PC-9 (cell line): Measurements from ENCODE around the gene CDH13.

ENCODE experiments used
- EZH2 ChIP-seq: fragments of 200-600 bp; sonication (generic); IDR thresholded peaks from 2 replicates; pipeline ENCODE4 v1.8.0; 2017; ENCODE audit warnings: antibody characterized with exemption, low read depth
- TF ChIP-seq, protein P1 (sequence below): fragments of 200-600 bp; sonication (generic); conservative IDR thresholded peaks from 2 replicates; pipeline ENCODE4 v1.6.1; 2017; ENCODE audit warnings: mixed run types, antibody characterized with exemption, mild to moderate bottlenecking, moderate library complexity

DNA sequence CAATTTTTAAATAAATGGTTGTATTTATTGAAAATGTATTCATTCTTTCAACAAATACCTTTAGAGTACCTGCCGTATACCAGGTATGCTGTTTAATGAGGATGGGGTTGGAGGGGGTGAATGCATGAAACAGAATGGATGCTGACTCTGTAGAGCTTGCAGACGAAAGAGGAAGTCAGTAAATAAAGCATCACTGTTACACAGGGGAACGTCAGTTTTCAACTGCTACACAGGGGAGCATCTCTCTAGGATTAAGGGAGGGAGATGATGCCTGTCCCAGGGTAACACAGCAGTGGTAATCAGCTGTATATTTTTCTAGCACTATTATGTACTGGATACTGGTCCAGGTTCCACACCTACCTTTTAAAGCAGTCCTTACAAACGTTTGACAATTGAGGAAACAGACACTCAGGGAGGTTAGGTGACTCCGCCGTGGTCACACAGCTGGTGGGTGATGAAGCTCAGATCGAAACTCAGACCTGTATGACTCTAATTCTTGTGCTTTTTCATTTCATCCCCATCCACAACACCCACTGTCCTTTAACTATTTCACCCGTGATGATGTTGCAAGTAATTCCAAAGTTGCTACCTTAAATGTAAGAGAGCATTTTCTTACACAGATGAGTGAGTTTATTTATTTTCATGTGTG lies 728.9 kb downstream of the CDH13 start:
- TF ChIP-seq, protein P1, sequence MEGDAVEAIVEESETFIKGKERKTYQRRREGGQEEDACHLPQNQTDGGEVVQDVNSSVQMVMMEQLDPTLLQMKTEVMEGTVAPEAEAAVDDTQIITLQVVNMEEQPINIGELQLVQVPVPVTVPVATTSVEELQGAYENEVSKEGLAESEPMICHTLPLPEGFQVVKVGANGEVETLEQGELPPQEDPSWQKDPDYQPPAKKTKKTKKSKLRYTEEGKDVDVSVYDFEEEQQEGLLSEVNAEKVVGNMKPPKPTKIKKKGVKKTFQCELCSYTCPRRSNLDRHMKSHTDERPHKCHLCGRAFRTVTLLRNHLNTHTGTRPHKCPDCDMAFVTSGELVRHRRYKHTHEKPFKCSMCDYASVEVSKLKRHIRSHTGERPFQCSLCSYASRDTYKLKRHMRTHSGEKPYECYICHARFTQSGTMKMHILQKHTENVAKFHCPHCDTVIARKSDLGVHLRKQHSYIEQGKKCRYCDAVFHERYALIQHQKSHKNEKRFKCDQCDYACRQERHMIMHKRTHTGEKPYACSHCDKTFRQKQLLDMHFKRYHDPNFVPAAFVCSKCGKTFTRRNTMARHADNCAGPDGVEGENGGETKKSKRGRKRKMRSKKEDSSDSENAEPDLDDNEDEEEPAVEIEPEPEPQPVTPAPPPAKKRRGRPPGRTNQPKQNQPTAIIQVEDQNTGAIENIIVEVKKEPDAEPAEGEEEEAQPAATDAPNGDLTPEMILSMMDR: no peak
- TF ChIP-seq EZH2: no peak
